Prostate gland (tissue), 2 donors: ENCODE data around the gene AFF2. TPM values are rescaled to one million over a fixed set of nuclear protein-coding genes. Genes with fewer than 3 reads are reported as not detected.

ENCODE experiments used
- DNase-seq: peaks from one replicate; pipeline ENCODE4 v3.0.0-alpha.2; 2019; ENCODE audit warnings: low spot score
- H3K27ac ChIP-seq, 2 donors: fragments of 200-600 bp; sonication (generic); 2 replicates each; pipeline ENCODE4 v1.5.1; 2017 to 2019
- H3K27me3 ChIP-seq: fragments of 200-600 bp; sonication (generic); replicated peaks from 2 replicates; pipeline ENCODE4 v1.5.1; 2019; ENCODE audit not compliant: insufficient read depth
- H3K36me3 ChIP-seq, 2 donors: fragments of 200-600 bp; sonication (generic); 1 replicate in 1 of 2; 2 replicates in 1 of 2; pipeline versions ENCODE4 v1.5.1 to v1.8.1; 2017 to 2019
- H3K4me1 ChIP-seq: fragments of 200-600 bp; sonication (generic); replicated peaks from 2 replicates; pipeline ENCODE4 v1.5.1; 2019
- H3K4me3 ChIP-seq, 2 donors: fragments of 200-600 bp; sonication (generic); 2 replicates each; pipeline ENCODE4 v1.5.1; 2017 to 2019
- H3K9me3 ChIP-seq: fragments of 200-600 bp; sonication (generic); 2 replicates; pipeline ENCODE4 v1.5.1; 2017
- POLR2A ChIP-seq: fragments of 450-650 bp; IDR thresholded peaks from one replicate; pipeline ENCODE4 v1.6.1; 2016; ENCODE audit warnings: antibody characterized with exemption, mild to moderate bottlenecking
- POLR2AphosphoS5 ChIP-seq: sonication (generic); formaldehyde crosslinking; IDR thresholded peaks from one replicate; pipeline ENCODE4 v1.6.1; 2017; ENCODE audit warnings: antibody characterized with exemption
- WGBS: methylation state at CpG from one replicate; pipeline ENCODE4 v1.1.5; 2018; 5-methylcytosine and 5-hydroxymethylcytosine counted together
- intact Hi-C: fragments of 100-400 bp; cut with DNase I; formaldehyde crosslinking; loops from one replicate; pipeline ENCODE4 v1.14.2; 2022
- total RNA-seq, 2 donors: library from RNA; depleted of rRNA; stranded (reverse); fragments of >200 nt; gene quantifications; one replicate each; pipeline ENCODE4 v1.1.0, GENCODE V29; 2016
- TF ChIP-seq, protein P1 (sequence below), 4 experiments: fragments of 200-600 bp in 2 of 4; fragments of 450-650 bp in 2 of 4; sonication (generic) in 2 of 4; IDR thresholded peaks; 1 replicate in 3 of 4; 2 replicates in 1 of 4; pipeline ENCODE4 v1.5.1; 2016 to 2019; ENCODE audit warnings: antibody characterized with exemption in 4 of 4, mild to moderate bottlenecking in 2 of 4, moderate library complexity in 2 of 4

Gene AFF2
- total RNA-seq, 2 donors from 2014 or later = 0.27 to 22.2 TPM

DNA sequence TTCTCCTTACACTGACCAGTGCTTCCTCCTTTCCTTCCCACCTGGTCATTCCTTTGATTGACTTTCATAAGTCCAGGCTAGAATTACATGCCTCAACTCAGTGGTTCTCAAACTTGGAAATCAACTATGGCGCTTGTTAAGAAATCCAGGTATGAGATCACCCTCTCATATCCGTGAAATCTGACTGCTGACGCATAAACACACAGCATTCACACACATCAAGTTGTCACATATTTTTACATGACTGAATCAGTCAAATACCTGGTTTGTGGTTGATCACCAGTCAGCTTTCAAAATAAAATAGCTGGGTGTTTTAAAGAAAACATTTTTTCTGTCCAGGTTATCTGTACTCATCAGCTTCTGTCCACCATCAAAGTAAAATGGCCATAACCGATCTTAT is 433.5 kb downstream of the AFF2 start:
- Histone ChIP-seq H3K27me3 (no peaks in the 10 kb centered on the region), H3K27ac (no peak overlapping the region), H3K9me3 (no peaks in the 10 kb centered on the region), H3K4me3 (no peak overlapping the region), H3K36me3 (no peaks in the 10 kb centered on the region), H3K4me1 (no peaks in the 10 kb centered on the region)
- no peak for DNase-seq
- intact Hi-C loops = no loop called here
- no peak for TF ChIP-seq POLR2AphosphoS5
- TF ChIP-seq, protein P1, sequence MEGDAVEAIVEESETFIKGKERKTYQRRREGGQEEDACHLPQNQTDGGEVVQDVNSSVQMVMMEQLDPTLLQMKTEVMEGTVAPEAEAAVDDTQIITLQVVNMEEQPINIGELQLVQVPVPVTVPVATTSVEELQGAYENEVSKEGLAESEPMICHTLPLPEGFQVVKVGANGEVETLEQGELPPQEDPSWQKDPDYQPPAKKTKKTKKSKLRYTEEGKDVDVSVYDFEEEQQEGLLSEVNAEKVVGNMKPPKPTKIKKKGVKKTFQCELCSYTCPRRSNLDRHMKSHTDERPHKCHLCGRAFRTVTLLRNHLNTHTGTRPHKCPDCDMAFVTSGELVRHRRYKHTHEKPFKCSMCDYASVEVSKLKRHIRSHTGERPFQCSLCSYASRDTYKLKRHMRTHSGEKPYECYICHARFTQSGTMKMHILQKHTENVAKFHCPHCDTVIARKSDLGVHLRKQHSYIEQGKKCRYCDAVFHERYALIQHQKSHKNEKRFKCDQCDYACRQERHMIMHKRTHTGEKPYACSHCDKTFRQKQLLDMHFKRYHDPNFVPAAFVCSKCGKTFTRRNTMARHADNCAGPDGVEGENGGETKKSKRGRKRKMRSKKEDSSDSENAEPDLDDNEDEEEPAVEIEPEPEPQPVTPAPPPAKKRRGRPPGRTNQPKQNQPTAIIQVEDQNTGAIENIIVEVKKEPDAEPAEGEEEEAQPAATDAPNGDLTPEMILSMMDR (IDR thresholded peaks at IDR 0.05) = no peak
- TF ChIP-seq POLR2A = no peak
- 96% methylated on average over 4 of the region's 4 CpGs for WGBS

DNA sequence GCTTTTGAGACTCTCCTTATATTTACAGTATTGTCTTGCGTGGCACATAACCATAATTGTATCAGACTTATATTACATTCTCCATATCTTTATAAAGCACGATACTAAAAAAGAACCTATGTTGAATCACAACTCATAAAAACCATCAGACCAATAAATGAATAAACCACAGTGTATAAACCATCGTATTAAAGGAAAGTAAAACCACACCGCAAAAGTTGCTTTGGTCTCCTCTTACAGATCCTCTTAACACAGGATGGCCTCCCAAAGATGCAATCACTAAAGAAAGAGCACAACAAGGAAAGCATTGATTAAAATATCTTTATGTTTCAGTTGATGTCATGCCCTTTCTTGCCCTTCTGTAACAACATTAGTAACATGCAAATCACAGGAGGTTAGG is 437.9 kb downstream of the AFF2 start:
- Histone ChIP-seq H3K4me1 (no peaks in the 10 kb centered on the region), H3K9me3 (no peaks in the 10 kb centered on the region), H3K27ac (no peak overlapping the region), H3K4me3 (no peak overlapping the region), H3K27me3 (no peaks in the 10 kb centered on the region), H3K36me3 (no peaks in the 10 kb centered on the region)
- intact Hi-C loops = no loop called here
- DNase-seq = no peak
- TF ChIP-seq POLR2A (no peak), POLR2AphosphoS5 (no peak)
- TF ChIP-seq, protein P1 (IDR thresholded peaks at IDR 0.05) = no peak
- 43% methylated on average over 4 of the region's 4 CpGs for WGBS

DNA sequence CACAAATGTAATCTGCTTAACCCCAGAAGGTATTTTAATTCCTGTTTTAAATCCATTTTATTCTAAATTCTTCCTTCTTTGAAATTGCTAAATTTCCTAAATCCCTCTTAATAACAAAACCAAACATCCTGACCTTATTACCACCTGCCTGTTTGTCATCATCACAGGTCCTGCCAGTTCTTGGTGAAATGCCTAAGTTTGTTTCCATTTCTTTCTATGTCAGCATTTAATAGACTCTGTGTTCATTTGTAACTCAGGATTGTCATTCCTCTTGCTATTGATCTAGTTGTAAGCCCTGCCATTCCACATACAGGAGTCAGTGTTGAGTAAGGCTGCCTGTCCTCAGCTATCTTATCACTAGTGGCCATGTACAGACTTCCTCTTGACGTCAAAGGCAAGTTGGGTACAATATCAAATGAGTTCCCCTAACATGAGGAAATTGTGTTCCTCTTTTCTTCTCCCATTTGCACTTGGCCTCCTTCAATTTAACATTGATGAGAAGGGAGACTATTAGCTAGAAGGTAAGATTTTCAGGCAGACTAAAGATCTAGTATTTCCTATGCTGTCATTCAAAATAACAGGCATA is 440.1 kb downstream of the AFF2 start:
- Histone ChIP-seq H3K27me3 (no peaks in the 10 kb centered on the region), H3K4me1 (no peaks in the 10 kb centered on the region), H3K36me3 (no peaks in the 10 kb centered on the region), H3K27ac (no peak overlapping the region), H3K4me3 (no peak overlapping the region), H3K9me3 (no peaks in the 10 kb centered on the region)
- WGBS = 79% methylated on average over 1 of the region's 1 CpG
- DNase-seq = no peak
- no peak for TF ChIP-seq POLR2AphosphoS5
- TF ChIP-seq, protein P1 (IDR thresholded peaks at IDR 0.05) = no peak
- no peak for TF ChIP-seq POLR2A
- intact Hi-C loops = no loop called here

DNA sequence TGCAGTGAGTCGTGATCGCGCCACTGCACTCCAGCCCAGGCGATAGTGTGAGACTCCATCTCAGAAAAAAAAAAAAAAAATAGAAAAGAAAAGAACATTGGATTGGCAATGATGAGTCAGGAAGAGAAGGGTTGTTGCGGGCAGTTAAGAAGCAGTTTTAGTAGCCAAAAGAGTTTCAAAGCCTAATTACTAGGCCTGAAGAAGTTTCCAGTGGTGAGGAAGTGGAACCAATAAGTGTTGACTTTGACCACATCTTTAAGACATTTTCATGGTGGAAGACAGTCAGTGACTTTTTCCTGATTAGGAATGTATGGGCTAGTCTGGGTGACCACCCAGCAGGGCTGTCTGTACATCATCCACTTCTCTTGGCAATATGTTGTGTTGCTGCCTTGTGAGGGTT is 442.3 kb downstream of the AFF2 start:
- Histone ChIP-seq H3K36me3 (no peaks in the 10 kb centered on the region), H3K4me1 (no peaks in the 10 kb centered on the region), H3K27ac (no peak overlapping the region), H3K4me3 (no peak overlapping the region), H3K9me3 (no peaks in the 10 kb centered on the region), H3K27me3 (no peaks in the 10 kb centered on the region)
- intact Hi-C loops = no loop called here
- no peak for DNase-seq
- TF ChIP-seq POLR2AphosphoS5 (no peak), POLR2A (no peak)
- TF ChIP-seq, protein P1 (IDR thresholded peaks at IDR 0.05) = no peak
- 80% methylated on average over 5 of the region's 5 CpGs for WGBS

DNA sequence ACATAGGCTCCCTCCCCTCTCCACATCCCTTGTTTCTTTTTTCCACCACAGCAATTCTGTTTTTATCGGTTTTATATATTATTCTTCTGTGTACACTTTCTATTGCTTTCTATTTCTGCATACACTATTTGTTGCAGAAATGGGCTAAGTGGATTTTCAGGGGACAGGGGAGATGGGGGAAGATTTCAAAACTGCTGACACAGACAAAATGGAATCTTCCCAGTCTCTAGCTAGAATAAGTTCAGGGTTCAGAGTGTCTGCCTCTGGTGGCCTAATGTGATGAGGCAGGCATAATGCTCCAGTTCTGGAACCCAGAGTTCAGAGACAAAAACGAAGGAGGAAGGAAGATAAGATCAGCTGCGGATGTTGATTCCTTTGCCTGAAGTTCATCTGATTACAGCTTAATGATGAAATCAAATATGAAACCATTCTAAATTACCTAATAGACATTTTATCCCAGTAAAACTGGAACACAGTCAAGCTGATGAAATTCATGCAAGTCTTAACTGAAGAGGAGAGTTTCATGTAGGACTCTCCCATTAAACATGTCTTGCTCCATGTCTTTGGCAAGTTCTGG is 447.1 kb downstream of the AFF2 start:
- Histone ChIP-seq H3K27me3 (no peaks in the 10 kb centered on the region), H3K36me3 (no peaks in the 10 kb centered on the region), H3K4me3 (no peak overlapping the region), H3K9me3 (no peaks in the 10 kb centered on the region), H3K4me1 (no peaks in the 10 kb centered on the region), H3K27ac (no peak overlapping the region)
- TF ChIP-seq, protein P1 (IDR thresholded peaks at IDR 0.05) = no peak
- no peak for TF ChIP-seq POLR2AphosphoS5
- no peak for TF ChIP-seq POLR2A
- 37% methylated on average over 3 of the region's 3 CpGs for WGBS
- no peak for DNase-seq
- intact Hi-C loops = no loop called here
